GM12872 (cell line): ENCODE data around the gene ADCY5.

Source experiments
- CTCF ChIP-seq: IDR thresholded peaks from 3 replicates; pipeline ENCODE4 v1.5.1; 2011; ENCODE audit warnings: low read depth, mild to moderate bottlenecking, low read length, moderate library complexity; ENCODE audit not compliant: insufficient read depth

Gene ADCY5

GRCh38 chr3:123347691-123348264 lies 101.1 kb downstream of the ADCY5 start:
- TF ChIP-seq CTCF: no peak

GRCh38 chr3:123347205-123347604 lies 101.7 kb downstream of the ADCY5 start:
- no peak for TF ChIP-seq CTCF

GRCh38 chr3:123346021-123346420 lies 102.9 kb downstream of the ADCY5 start:
- no peak for TF ChIP-seq CTCF

- TF ChIP-seq CTCF: no peak
These were observed 103.8 kb downstream of the ADCY5 start for GRCh38 chr3:123344907-123345594.

- TF ChIP-seq CTCF: no peak
These were observed 104.5 kb downstream of the ADCY5 start for GRCh38 chr3:123344175-123344906.

GRCh38 chr3:123343296-123344174 lies 105.4 kb downstream of the ADCY5 start:
- no peak for TF ChIP-seq CTCF

GRCh38 chr3:123342631-123343080 lies 106.2 kb downstream of the ADCY5 start:
- TF ChIP-seq CTCF: no peak
